Body of pancreas (tissue), 4 donors: ENCODE results near the gene SLC5A10.
"Not testable (repeated sequence)": the region's sequence is repeated elsewhere in the genome, so short reads cannot be mapped to it uniquely, and the experiment has no call there.

Source experiments
- CTCF ChIP-seq, 7 experiments: fragments of 450-650 bp in 4 of 7; fragments of 200-600 bp in 3 of 7; sonication (generic) in 3 of 7; IDR thresholded peaks; one replicate each; pipeline ENCODE4 v1.5.1; 2016 to 2019; ENCODE audit warnings: antibody characterized with exemption in 7 of 7
- POLR2A ChIP-seq, 3 donors: fragments of 450-650 bp; IDR thresholded peaks; one replicate each; pipeline ENCODE4 v1.6.1; 2016; ENCODE audit warnings: antibody characterized with exemption in 3 of 3, mild to moderate bottlenecking in 2 of 3

GRCh38 chr17:19041871-19042270 is 89.9 kb downstream of the SLC5A10 start:
- not testable (repeated sequence) for TF ChIP-seq CTCF, POLR2A (IDR thresholded peaks at IDR 0.05)
